Smooth muscle cell (in vitro differentiated cells): ENCODE measurements around the gene NSMCE1. TPM values are rescaled to one million over a fixed set of nuclear protein-coding genes. Genes with fewer than 3 reads are reported as not detected.

Experiments
- DNase-seq: peaks from one replicate; lab custom pipeline; 2025; ENCODE audit not compliant: unreplicated experiment; lab: John Stamatoyannopoulos, UW
- H2AFZ ChIP-seq: fragments of 200-600 bp; sonication (generic); 2 replicates; pipeline ENCODE4 v1.6.0; 2016; ENCODE audit warnings: antibody characterized with exemption, low read depth, mild to moderate bottlenecking
- H3F3A ChIP-seq: fragments of 200-600 bp; sonication (generic); 2 replicates; pipeline ENCODE4 v1.6.0; 2017; ENCODE audit warnings: antibody characterized with exemption, low read depth
- H3K27ac ChIP-seq: fragments of 200-600 bp; sonication (generic); 2 replicates; pipeline ENCODE4 v1.5.1; 2016; ENCODE audit warnings: low read depth, mild to moderate bottlenecking
- H3K27me3 ChIP-seq: fragments of 200-600 bp; sonication (generic); 2 replicates; pipeline ENCODE4 v1.6.1; 2016; ENCODE audit warnings: low read depth, mild to moderate bottlenecking
- H3K36me3 ChIP-seq: fragments of 200-600 bp; sonication (generic); 2 replicates; pipeline ENCODE4 v1.5.1; 2016; ENCODE audit warnings: low read depth
- H3K4me1 ChIP-seq: fragments of 200-600 bp; sonication (generic); 2 replicates; pipeline ENCODE4 v1.5.1; 2016; ENCODE audit warnings: low read depth
- H3K4me2 ChIP-seq: fragments of 200-600 bp; sonication (generic); 2 replicates; pipeline ENCODE4 v1.6.0; 2016; ENCODE audit warnings: mild to moderate bottlenecking
- H3K4me3 ChIP-seq: fragments of 200-600 bp; sonication (generic); 2 replicates; pipeline ENCODE4 v1.5.1; 2016; ENCODE audit warnings: mild to moderate bottlenecking
- H3K79me2 ChIP-seq: fragments of 200-600 bp; sonication (generic); 2 replicates; pipeline ENCODE4 v1.6.0; 2016; ENCODE audit warnings: low read depth, mild to moderate bottlenecking
- H3K9ac ChIP-seq: fragments of 200-600 bp; sonication (generic); 2 replicates; pipeline ENCODE4 v1.6.0; 2016; ENCODE audit warnings: low read depth
- H3K9me3 ChIP-seq: fragments of 200-600 bp; sonication (generic); replicated peaks from 2 replicates; pipeline ENCODE4 v1.5.1; 2016; ENCODE audit warnings: low read depth
- H4K20me1 ChIP-seq: fragments of 200-600 bp; sonication (generic); 2 replicates; pipeline ENCODE4 v1.6.0; 2016; ENCODE audit warnings: low read depth
- WGBS: methylation state at CpG from one replicate; pipeline ENCODE4 v1.1.7; 2016; ENCODE audit warnings: low lambda C conversion rate; 5-methylcytosine and 5-hydroxymethylcytosine counted together
- polyA plus RNA-seq: library from polyadenylated mRNA; unstranded; fragments of >200 nt; fragmentation: Nextera tagmentation; extraction: Ambion mirVana; gene quantifications from 2 replicates; pipeline ENCODE4 v1.2.1, GENCODE V29; 2016
- total RNA-seq: library from RNA; depleted of rRNA; stranded (reverse); fragments of >200 nt; gene quantifications from 2 replicates; pipeline ENCODE4 v1.2.3, GENCODE V29; 2014
- TF ChIP-seq, protein P1 (sequence below): fragments of 200-600 bp; sonication (generic); IDR thresholded peaks from 2 replicates; pipeline ENCODE4 v1.5.1; 2017; ENCODE audit warnings: borderline replicate concordance, mild to moderate bottlenecking, antibody characterized with exemption; ENCODE audit not compliant: insufficient read depth, poor library complexity, severe bottlenecking

The NSMCE1 gene
- total and polyA plus RNA-seq, 2 experiments from 2014 or later: 36.9 to 59.1 TPM

DNA sequence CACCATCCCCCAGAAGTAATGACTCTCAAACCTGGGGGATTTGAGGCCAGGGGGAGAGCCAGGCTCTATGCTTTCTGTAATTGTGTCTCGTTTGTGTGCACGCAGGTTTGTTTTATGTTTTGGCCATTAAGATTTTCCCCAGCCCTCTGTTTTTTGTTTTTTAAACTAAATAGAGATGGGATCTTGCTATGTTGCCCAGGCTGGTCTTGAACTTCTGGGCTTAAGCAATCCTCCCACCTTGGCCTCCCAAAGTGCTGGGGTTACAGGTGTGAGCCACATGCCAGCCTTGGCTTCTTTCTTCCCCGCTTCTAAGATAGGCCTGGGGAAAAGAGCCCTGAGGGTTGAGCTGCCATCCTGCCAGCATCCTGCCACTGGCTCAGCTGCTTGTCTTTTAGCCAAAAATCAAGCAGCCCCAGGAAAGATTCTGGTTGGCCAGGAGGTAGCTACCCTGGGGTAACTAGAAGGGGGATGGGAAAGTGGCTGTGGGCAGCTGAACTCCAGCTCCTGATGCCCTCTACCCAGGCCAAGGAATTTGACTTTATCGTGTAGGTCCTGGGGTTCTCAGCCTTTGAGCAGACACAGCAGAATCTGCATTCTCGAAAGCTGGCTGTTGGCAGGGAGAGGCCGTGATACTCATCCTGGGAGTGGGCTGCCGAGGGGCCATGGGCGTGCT, 46.9 kb downstream of the NSMCE1 start:
- Histone ChIP-seq H3K27me3 (no peaks in the 10 kb centered on the region), H3K9me3 (no peaks in the 10 kb centered on the region), H3K36me3 (no peaks in the 10 kb centered on the region), H3K4me1 (no peaks in the 10 kb centered on the region), H3F3A (no peaks in the 10 kb centered on the region), H3K4me2 (peak overlapping the region; percentile 51), H3K4me3 (no peak overlapping the region), H4K20me1 (no peaks in the 10 kb centered on the region), H2AFZ (no peak overlapping the region), H3K79me2 (no peaks in the 10 kb centered on the region), H3K9ac (peak overlapping the region; percentile 34), H3K27ac (peak overlapping the region; percentile 49)
- TF ChIP-seq, protein P1, sequence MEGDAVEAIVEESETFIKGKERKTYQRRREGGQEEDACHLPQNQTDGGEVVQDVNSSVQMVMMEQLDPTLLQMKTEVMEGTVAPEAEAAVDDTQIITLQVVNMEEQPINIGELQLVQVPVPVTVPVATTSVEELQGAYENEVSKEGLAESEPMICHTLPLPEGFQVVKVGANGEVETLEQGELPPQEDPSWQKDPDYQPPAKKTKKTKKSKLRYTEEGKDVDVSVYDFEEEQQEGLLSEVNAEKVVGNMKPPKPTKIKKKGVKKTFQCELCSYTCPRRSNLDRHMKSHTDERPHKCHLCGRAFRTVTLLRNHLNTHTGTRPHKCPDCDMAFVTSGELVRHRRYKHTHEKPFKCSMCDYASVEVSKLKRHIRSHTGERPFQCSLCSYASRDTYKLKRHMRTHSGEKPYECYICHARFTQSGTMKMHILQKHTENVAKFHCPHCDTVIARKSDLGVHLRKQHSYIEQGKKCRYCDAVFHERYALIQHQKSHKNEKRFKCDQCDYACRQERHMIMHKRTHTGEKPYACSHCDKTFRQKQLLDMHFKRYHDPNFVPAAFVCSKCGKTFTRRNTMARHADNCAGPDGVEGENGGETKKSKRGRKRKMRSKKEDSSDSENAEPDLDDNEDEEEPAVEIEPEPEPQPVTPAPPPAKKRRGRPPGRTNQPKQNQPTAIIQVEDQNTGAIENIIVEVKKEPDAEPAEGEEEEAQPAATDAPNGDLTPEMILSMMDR: no peak
- WGBS: 54% methylated on average over 8 of the region's 8 CpGs
- no peak for DNase-seq

DNA sequence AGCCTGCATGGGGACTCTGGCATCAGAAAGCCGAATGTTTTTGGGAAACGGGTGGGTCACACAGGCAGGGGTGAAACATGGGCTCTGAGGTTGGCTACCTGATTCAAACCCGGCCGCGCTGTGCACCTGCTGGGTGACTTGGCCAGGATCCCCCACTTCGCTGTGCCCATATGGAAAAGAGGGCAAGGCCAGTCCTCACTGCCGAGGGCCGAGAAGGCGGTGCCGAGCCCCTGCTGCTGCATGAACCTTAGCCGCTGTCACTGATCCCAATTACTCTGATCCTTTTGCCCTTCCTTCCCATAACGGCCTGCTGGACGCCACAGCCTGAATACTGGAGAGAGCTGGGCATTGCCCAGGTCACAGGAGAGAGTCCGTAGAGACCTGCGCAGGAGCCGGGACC, 47.6 kb downstream of the NSMCE1 start:
- no peak for DNase-seq
- Histone ChIP-seq H3K9me3 (no peaks in the 10 kb centered on the region), H3K36me3 (no peaks in the 10 kb centered on the region), H3F3A (no peaks in the 10 kb centered on the region), H3K9ac (no peak overlapping the region), H2AFZ (no peak overlapping the region), H3K79me2 (no peaks in the 10 kb centered on the region), H3K27ac (no peak overlapping the region), H3K4me1 (no peaks in the 10 kb centered on the region), H4K20me1 (no peaks in the 10 kb centered on the region), H3K27me3 (no peaks in the 10 kb centered on the region), H3K4me2 (no peak overlapping the region), H3K4me3 (no peak overlapping the region)
- TF ChIP-seq, protein P1: no peak
- WGBS: 98% methylated on average over 16 of the region's 16 CpGs

DNA sequence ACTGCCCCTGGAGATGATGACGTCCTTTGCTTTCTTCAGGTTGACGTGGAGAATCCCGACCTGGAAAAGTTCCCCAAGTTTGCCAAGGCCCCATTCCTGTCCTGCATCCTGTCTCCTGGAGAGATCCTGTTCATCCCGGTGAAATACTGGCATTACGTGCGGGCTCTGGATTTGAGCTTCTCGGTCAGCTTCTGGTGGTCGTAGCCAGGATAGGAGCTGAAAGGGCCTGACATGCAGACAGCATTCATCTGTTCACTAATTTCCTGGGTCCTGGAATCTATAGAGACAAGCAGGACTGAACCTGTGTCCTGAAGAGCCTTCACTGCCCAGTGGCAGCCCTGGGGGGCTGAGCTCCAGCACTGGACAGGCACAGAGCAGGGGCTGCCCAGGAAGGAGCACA, 48.0 kb downstream of the NSMCE1 start:
- no peaks in the 10 kb centered on the region for H3K9me3 ChIP-seq
- DNase-seq: no peak
- H3F3A ChIP-seq: no peaks in the 10 kb centered on the region
- no peaks in the 10 kb centered on the region for H3K79me2 ChIP-seq
- H2AFZ ChIP-seq: no peak overlapping the region
- no peaks in the 10 kb centered on the region for H4K20me1 ChIP-seq
- no peak overlapping the region for H3K9ac ChIP-seq
- no peaks in the 10 kb centered on the region for H3K27me3 ChIP-seq
- no peak overlapping the region for H3K27ac ChIP-seq
- H3K4me3 ChIP-seq: no peak overlapping the region
- TF ChIP-seq, protein P1: no peak
- H3K4me1 ChIP-seq: no peaks in the 10 kb centered on the region
- 95% methylated on average over 8 of the region's 8 CpGs for WGBS
- H3K4me2 ChIP-seq: no peak overlapping the region
- no peaks in the 10 kb centered on the region for H3K36me3 ChIP-seq

DNA sequence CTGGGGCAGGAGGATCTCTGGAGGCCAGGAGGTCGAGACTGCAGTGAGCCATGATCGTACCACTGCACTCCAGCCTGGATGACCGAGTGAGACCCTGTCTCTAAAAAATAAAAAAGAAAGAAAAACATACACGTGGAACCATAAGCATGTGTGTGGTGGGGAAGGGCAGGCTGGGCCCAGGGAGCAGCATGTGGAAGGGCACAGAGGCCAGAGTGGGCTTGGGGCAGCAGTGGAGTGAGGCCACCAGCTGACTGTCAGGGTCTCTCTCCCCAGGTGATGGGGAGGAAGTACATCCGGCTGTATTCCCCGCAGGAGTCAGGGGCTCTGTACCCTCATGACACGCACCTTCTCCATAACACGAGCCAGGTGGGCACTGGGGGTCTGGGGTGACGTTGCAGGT, 48.5 kb downstream of the NSMCE1 start:
- H2AFZ ChIP-seq: no peak overlapping the region
- no peak overlapping the region for H3K27ac ChIP-seq
- H3K9ac ChIP-seq: no peak overlapping the region
- H3K4me3 ChIP-seq: no peak overlapping the region
- H3K4me1 ChIP-seq: no peaks in the 10 kb centered on the region
- TF ChIP-seq, protein P1: no peak
- WGBS: 96% methylated on average over 9 of the region's 9 CpGs
- no peaks in the 10 kb centered on the region for H3F3A ChIP-seq
- H3K36me3 ChIP-seq: no peaks in the 10 kb centered on the region
- no peaks in the 10 kb centered on the region for H3K9me3 ChIP-seq
- no peak overlapping the region for H3K4me2 ChIP-seq
- no peaks in the 10 kb centered on the region for H4K20me1 ChIP-seq
- no peak for DNase-seq
- no peaks in the 10 kb centered on the region for H3K79me2 ChIP-seq
- no peaks in the 10 kb centered on the region for H3K27me3 ChIP-seq
